Gastrocnemius medialis (tissue), 4 donors: ENCODE measurements around the gene PDE5A. TPM values are rescaled to one million over a fixed set of nuclear protein-coding genes. Genes with fewer than 3 reads are reported as not detected.

Source experiments
- ATAC-seq, 2 donors: fragments of 150-250 bp; one replicate each; pipeline ENCODE4 v1.9.1; 2016
- DNase-seq, 2 donors: peaks; one replicate each; pipeline ENCODE4 v3.0.0-alpha.2; 2019
- H3K27ac ChIP-seq, 4 donors: fragments of 200-600 bp; sonication (generic); 1 replicate in 1 of 4; 2 replicates in 3 of 4; pipeline ENCODE4 v1.5.1; 2016 to 2018; ENCODE audit warnings: mild to moderate bottlenecking in 2 of 4, moderate library complexity in 1 of 4
- H3K27me3 ChIP-seq, 3 donors: fragments of 200-600 bp; sonication (generic) in 2 of 3; 1 replicate in 1 of 3; 2 replicates in 2 of 3; pipeline versions ENCODE4 v1.5.1 to v1.6.0; 2016 to 2019; ENCODE audit warnings: mild to moderate bottlenecking in 1 of 3, moderate library complexity in 1 of 3
- H3K36me3 ChIP-seq, 2 donors: fragments of 200-600 bp; sonication (generic) in 1 of 2; one replicate each; pipeline ENCODE4 v1.5.1; 2017 to 2018
- H3K4me1 ChIP-seq, 2 donors: fragments of 200-600 bp; sonication (generic) in 1 of 2; one replicate each; pipeline ENCODE4 v1.5.1; 2016 to 2017; ENCODE audit warnings: mild to moderate bottlenecking in 2 of 2
- H3K4me3 ChIP-seq, 4 donors: fragments of 200-600 bp; sonication (generic) in 3 of 4; 1 replicate in 1 of 4; 2 replicates in 3 of 4; pipeline ENCODE4 v1.5.1; 2016 to 2019; ENCODE audit warnings: mild to moderate bottlenecking in 2 of 4
- H3K9me3 ChIP-seq, 3 donors: fragments of 200-600 bp; sonication (generic) in 2 of 3; 1 replicate in 1 of 3; 2 replicates in 2 of 3; pipeline ENCODE4 v1.5.1; 2016 to 2019
- CTCF ChIP-seq, 5 experiments: fragments of 450-650 bp in 3 of 5; fragments of 200-600 bp in 2 of 5; sonication (generic) in 2 of 5; IDR thresholded peaks in 4 of 5; conservative IDR thresholded peaks in 1 of 5; 1 replicate in 4 of 5; 2 replicates in 1 of 5; pipeline ENCODE4 v1.5.1; 2016 to 2019; ENCODE audit warnings: antibody characterized with exemption in 5 of 5, mild to moderate bottlenecking in 3 of 5, moderate library complexity in 3 of 5
- POLR2A ChIP-seq, 2 donors: fragments of 450-650 bp; IDR thresholded peaks; one replicate each; pipeline ENCODE4 v1.6.1; 2017; ENCODE audit warnings: antibody characterized with exemption in 2 of 2, mild to moderate bottlenecking in 2 of 2, moderate library complexity in 2 of 2
- in situ Hi-C, 4 donors: fragments of 200-750 bp; cut with MboI; loops; one replicate each; pipeline versions ENCODE4 v1.15.0 to v1.8.0; 2017; ENCODE audit warnings: low sequenced_read_pairs in 4 of 4
- intact Hi-C: fragments of 100-400 bp; cut with DNase I; formaldehyde crosslinking; loops from one replicate; pipeline ENCODE4 v1.15.1; 2023; ENCODE audit warnings: low total_unique reads
- total RNA-seq, 4 donors: library from RNA; depleted of rRNA; stranded (reverse); fragments of >200 nt; gene quantifications; one replicate each; pipeline versions ENCODE4 v1.1.0 to v1.2.3, GENCODE V29; 2016

PDE5A gene
- total RNA-seq, 4 donors from 2014 or later, result 5.5 to 9.9 (median 6.0) TPM

- intact Hi-C loops, result no loop called here
- no peak for ATAC-seq
- H3K36me3 ChIP-seq, result no peaks in the 10 kb centered on the region
These were observed 102.6 kb downstream of the PDE5A start for GRCh38 chr4:119525771-119526712.

GRCh38 chr4:119525005-119525749, 103.4 kb downstream of the PDE5A start:
- Histone ChIP-seq H3K27me3 (no peaks in the 10 kb centered on the region), H3K27ac (peak overlapping the region; percentile 2 to 47 (median 12)), H3K9me3 (no peaks in the 10 kb centered on the region), H3K4me3 (no peak overlapping the region), H3K36me3 (no peaks in the 10 kb centered on the region), H3K4me1 (peaks cover 20 to 22% of the 10 kb centered on the region in 2 donors)
- TF ChIP-seq CTCF (IDR thresholded peaks at IDR 0.05 in 4 of 5, conservative IDR thresholded peaks at IDR 0.05 in 1 of 5) (no peak), POLR2A (IDR thresholded peaks at IDR 0.05) (no peak)
- ATAC-seq, result peak in 1 of 2 donors; percentile 59
- in situ Hi-C loops (no loop called here), intact Hi-C loops (no loop called here)
- DNase-seq, result no peak

More at GRCh38 chr4:119525771-119526712, 102.6 kb downstream of the PDE5A start:
- H3K9me3 ChIP-seq, result no peaks in the 10 kb centered on the region
- H3K27ac ChIP-seq, result peak overlapping the region; percentile 2 to 47 (median 12)
- H3K4me3 ChIP-seq, result no peak overlapping the region
- no peaks in the 10 kb centered on the region for H3K27me3 ChIP-seq
- in situ Hi-C loops, result no loop called here
- DNase-seq, result no peak
- TF ChIP-seq POLR2A (IDR thresholded peaks at IDR 0.05), result no peak
- no peak for TF ChIP-seq CTCF (IDR thresholded peaks at IDR 0.05 in 4 of 5, conservative IDR thresholded peaks at IDR 0.05 in 1 of 5)
- peaks cover 16 to 17% of the 10 kb centered on the region in 2 donors for H3K4me1 ChIP-seq

- Histone ChIP-seq H3K36me3 (peaks cover 0 to 8% of the 10 kb centered on the region in 2 donors), H3K27me3 (no peaks in the 10 kb centered on the region), H3K4me3 (no peak overlapping the region), H3K4me1 (peaks cover 20 to 22% of the 10 kb centered on the region in 2 donors), H3K27ac (no peak overlapping the region), H3K9me3 (no peaks in the 10 kb centered on the region)
- in situ Hi-C loops, result no loop called here
- ATAC-seq (no peak), DNase-seq (no peak)
- intact Hi-C loops, result no loop called here
- TF ChIP-seq POLR2A (IDR thresholded peaks at IDR 0.05) (no peak), CTCF (IDR thresholded peaks at IDR 0.05 in 4 of 5, conservative IDR thresholded peaks at IDR 0.05 in 1 of 5) (no peak)
These were observed 105.2 kb downstream of the PDE5A start for GRCh38 chr4:119523399-119523798.

- DNase-seq (no peak), ATAC-seq (no peak)
- H3K36me3 ChIP-seq, result peaks cover 0 to 15% of the 10 kb centered on the region in 2 donors
- in situ Hi-C loops (no loop called here), intact Hi-C loops (no loop called here)
- H3K9me3 ChIP-seq, result no peaks in the 10 kb centered on the region
- H3K4me1 ChIP-seq, result peaks cover 20 to 21% of the 10 kb centered on the region in 2 donors
- no peaks in the 10 kb centered on the region for H3K27me3 ChIP-seq
- H3K27ac ChIP-seq, result peak overlapping the region in 1 of 4 donors; percentile 28
- H3K4me3 ChIP-seq, result no peak overlapping the region
- no peak for TF ChIP-seq POLR2A (IDR thresholded peaks at IDR 0.05)
- TF ChIP-seq CTCF (IDR thresholded peaks at IDR 0.05 in 4 of 5, conservative IDR thresholded peaks at IDR 0.05 in 1 of 5), result no peak
These were observed 107.3 kb downstream of the PDE5A start for GRCh38 chr4:119521268-119521667.
